Panc1 (cell line): ENCODE measurements around the gene UBXN2A. TPM values are rescaled to one million over a fixed set of nuclear protein-coding genes. Genes with fewer than 3 reads are reported as not detected.
A peak's percentile ranks its signal among the peaks of the same experiment; 100 is the strongest.

Experiments
- ATAC-seq: fragments of 200-7000 bp; cut with Tn5 transposase; 2 replicates; pipeline ENCODE4 v1.9.1; 2020; ENCODE audit warnings: mild to moderate bottlenecking, moderate library complexity
- BruUV-seq: library from RNA; stranded (reverse); fragments of 400-500 nt; replicated peaks from 2 replicates; lab custom pipeline; 2021; lab: Mats Ljungman, UMichigan
- CTCF ChIA-PET: fragments of 300-600 bp; sonication (Branson Sonifier 250); formaldehyde crosslinking; loops from one replicate; lab custom pipeline; 2022; ENCODE audit warnings: antibody characterized with exemption; lab: Charles Lee
- POLR2A ChIA-PET: fragments of 300-600 bp; sonication (Branson Sonifier 250); formaldehyde crosslinking; loops from one replicate; lab custom pipeline; 2022; ENCODE audit warnings: antibody characterized with exemption; lab: Charles Lee
- DNase-seq: peaks from one replicate; pipeline ENCODE4 v3.0.0-alpha.2; 2010; ENCODE audit warnings: low read depth, low spot score
- H3K27ac ChIP-seq: 2 replicates; pipeline ENCODE4 v1.5.1; 2011; ENCODE audit warnings: mild to moderate bottlenecking, low read length, inconsistent platforms
- H3K27me3 ChIP-seq: fragments of 200-500 bp; sonication (Bioruptor generic); 2 replicates; pipeline ENCODE4 v1.6.0; 2014; ENCODE audit warnings: low read length, inconsistent platforms; ENCODE audit not compliant: control insufficient read depth, insufficient read depth
- H3K36me3 ChIP-seq: fragments of 200-500 bp; sonication (Bioruptor generic); 2 replicates; pipeline ENCODE4 v1.5.1; 2014; ENCODE audit warnings: inconsistent platforms, mild to moderate bottlenecking, low read length, moderate library complexity; ENCODE audit not compliant: control insufficient read depth, insufficient read depth
- H3K4me1 ChIP-seq: 2 replicates; pipeline ENCODE4 v1.5.1; 2011; ENCODE audit warnings: inconsistent platforms, mild to moderate bottlenecking, low read length, moderate library complexity; ENCODE audit not compliant: control insufficient read depth, insufficient read depth
- H3K4me3 ChIP-seq, 2 experiments: 2 replicates each; pipeline ENCODE4 v1.5.1; 2011 to 2012; ENCODE audit warnings: low read depth in 2 of 2, low read length in 2 of 2, mild to moderate bottlenecking in 2 of 2, inconsistent platforms in 1 of 2, moderate library complexity in 1 of 2
- H3K9me3 ChIP-seq: fragments of 200-500 bp; sonication (Bioruptor generic); 2 replicates; pipeline ENCODE4 v1.5.1; 2014; ENCODE audit warnings: low read depth, mild to moderate bottlenecking, inconsistent platforms, low read length, moderate library complexity; ENCODE audit not compliant: control insufficient read depth, insufficient read depth
- CTCF ChIP-seq: fragments of 450-650 bp; IDR thresholded peaks from 2 replicates; pipeline ENCODE4 v1.5.1; 2017; ENCODE audit warnings: mild to moderate bottlenecking
- POLR2AphosphoS5 ChIP-seq: IDR thresholded peaks from 2 replicates; pipeline ENCODE4 v1.6.1; 2012; ENCODE audit warnings: mild to moderate bottlenecking, low read depth, low read length, moderate library complexity
- SIN3A ChIP-seq: IDR thresholded peaks from 2 replicates; pipeline ENCODE4 v1.6.1; 2012; ENCODE audit warnings: low read depth, mild to moderate bottlenecking, low read length, moderate library complexity, borderline replicate concordance; ENCODE audit not compliant: insufficient read depth
- TCF7L2 ChIP-seq: IDR thresholded peaks from 2 replicates; pipeline ENCODE4 v1.6.1; 2011; ENCODE audit warnings: mild to moderate bottlenecking, low read depth, low read length, inconsistent platforms
- in situ Hi-C: cut with HindIII; loops from 2 replicates; pipeline ENCODE4 v1.10.0; 2016; ENCODE audit warnings: low sequenced_read_pairs, low pct_unique_long_range_greater_than_20kb
- intact Hi-C: fragments of 100-400 bp; cut with micrococcal nuclease; formaldehyde crosslinking; loops from one replicate; pipeline ENCODE4 v1.10.0; 2022; ENCODE audit not compliant: unreplicated experiment
- total RNA-seq: library from RNA; stranded (reverse); gene quantifications from one replicate; pipeline ENCODE4 v1.2.1, GENCODE V29; 2021; ENCODE audit not compliant: unreplicated experiment
- TF ChIP-seq, protein P1 (sequence below), 2 experiments: IDR thresholded peaks; 2 replicates each; pipeline ENCODE4 v1.6.1; 2011 to 2012; ENCODE audit warnings: low read depth in 2 of 2, control low read depth in 1 of 2, low read length in 1 of 2, mild to moderate bottlenecking in 1 of 2, moderate library complexity in 1 of 2; ENCODE audit not compliant: insufficient read depth in 1 of 2

Gene UBXN2A
- total RNA-seq, 1 experiment from 2014 or later, result 23.3 TPM

- ChIA-PET POLR2A (no interaction called here), CTCF (no interaction called here)
- DNase-seq (no peak), ATAC-seq (no peak)
- no TSS peak for BruUV-seq
- Histone ChIP-seq H3K4me3 (no peak overlapping the region), H3K9me3 (no peaks in the 10 kb centered on the region), H3K27me3 (no peaks in the 10 kb centered on the region), H3K27ac (no peak overlapping the region), H3K36me3 (no peaks in the 10 kb centered on the region), H3K4me1 (peaks cover 17% of the 10 kb centered on the region)
- TF ChIP-seq POLR2AphosphoS5 (no peak), SIN3A (no peak), CTCF (no peak), TCF7L2 (no peak)
- TF ChIP-seq, protein P1, sequence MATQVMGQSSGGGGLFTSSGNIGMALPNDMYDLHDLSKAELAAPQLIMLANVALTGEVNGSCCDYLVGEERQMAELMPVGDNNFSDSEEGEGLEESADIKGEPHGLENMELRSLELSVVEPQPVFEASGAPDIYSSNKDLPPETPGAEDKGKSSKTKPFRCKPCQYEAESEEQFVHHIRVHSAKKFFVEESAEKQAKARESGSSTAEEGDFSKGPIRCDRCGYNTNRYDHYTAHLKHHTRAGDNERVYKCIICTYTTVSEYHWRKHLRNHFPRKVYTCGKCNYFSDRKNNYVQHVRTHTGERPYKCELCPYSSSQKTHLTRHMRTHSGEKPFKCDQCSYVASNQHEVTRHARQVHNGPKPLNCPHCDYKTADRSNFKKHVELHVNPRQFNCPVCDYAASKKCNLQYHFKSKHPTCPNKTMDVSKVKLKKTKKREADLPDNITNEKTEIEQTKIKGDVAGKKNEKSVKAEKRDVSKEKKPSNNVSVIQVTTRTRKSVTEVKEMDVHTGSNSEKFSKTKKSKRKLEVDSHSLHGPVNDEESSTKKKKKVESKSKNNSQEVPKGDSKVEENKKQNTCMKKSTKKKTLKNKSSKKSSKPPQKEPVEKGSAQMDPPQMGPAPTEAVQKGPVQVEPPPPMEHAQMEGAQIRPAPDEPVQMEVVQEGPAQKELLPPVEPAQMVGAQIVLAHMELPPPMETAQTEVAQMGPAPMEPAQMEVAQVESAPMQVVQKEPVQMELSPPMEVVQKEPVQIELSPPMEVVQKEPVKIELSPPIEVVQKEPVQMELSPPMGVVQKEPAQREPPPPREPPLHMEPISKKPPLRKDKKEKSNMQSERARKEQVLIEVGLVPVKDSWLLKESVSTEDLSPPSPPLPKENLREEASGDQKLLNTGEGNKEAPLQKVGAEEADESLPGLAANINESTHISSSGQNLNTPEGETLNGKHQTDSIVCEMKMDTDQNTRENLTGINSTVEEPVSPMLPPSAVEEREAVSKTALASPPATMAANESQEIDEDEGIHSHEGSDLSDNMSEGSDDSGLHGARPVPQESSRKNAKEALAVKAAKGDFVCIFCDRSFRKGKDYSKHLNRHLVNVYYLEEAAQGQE (IDR thresholded peaks at IDR 0.05; ENCODE audit: insufficient read depth in 1 of 2, low read depth in 2 of 2, low read length in 1 of 2), result no peak
- in situ Hi-C loops (no loop called here), intact Hi-C loops (no loop called here)
These were observed 80.0 kb downstream of the UBXN2A start for GRCh38 chr2:24020244-24020643.

- Histone ChIP-seq H3K9me3 (no peaks in the 10 kb centered on the region), H3K27me3 (no peaks in the 10 kb centered on the region), H3K36me3 (no peaks in the 10 kb centered on the region), H3K4me3 (no peak overlapping the region), H3K27ac (no peak overlapping the region), H3K4me1 (peaks cover 6% of the 10 kb centered on the region)
- BruUV-seq, result no TSS peak
- ChIA-PET CTCF (no interaction called here), POLR2A (no interaction called here)
- intact Hi-C loops (no loop called here), in situ Hi-C loops (no loop called here)
- TF ChIP-seq, protein P1 (IDR thresholded peaks at IDR 0.05; ENCODE audit: insufficient read depth in 1 of 2, low read depth in 2 of 2, low read length in 1 of 2), result no peak
- TF ChIP-seq TCF7L2 (no peak), CTCF (peak; percentile 38; the same call in 1 of the 2 replicates), SIN3A (no peak), POLR2AphosphoS5 (no peak)
- DNase-seq (no peak), ATAC-seq (peak; percentile 74)
These were observed 81.1 kb downstream of the UBXN2A start for GRCh38 chr2:24021122-24021998.
